Skeletal muscle tissue (tissue), 4 donors: ENCODE measurements around the gene ACOT13. TPM values are rescaled to one million over a fixed set of nuclear protein-coding genes. Genes with fewer than 3 reads are reported as not detected.
"Not testable (repeated sequence)": the region's sequence is repeated elsewhere in the genome, so short reads cannot be mapped to it uniquely, and the experiment has no call there.

Experiments used
- H3K27ac ChIP-seq: one replicate; pipeline ENCODE4 v1.7.0; 2013; ENCODE audit warnings: mild to moderate bottlenecking, low read depth, low read length, inconsistent platforms
- H3K27me3 ChIP-seq, 3 donors: one replicate each; pipeline ENCODE4 v1.7.0; 2013; ENCODE audit warnings: low read length in 3 of 3; ENCODE audit not compliant: control insufficient read depth in 3 of 3, insufficient read depth in 3 of 3
- H3K36me3 ChIP-seq, 3 donors: one replicate each; pipeline ENCODE4 v1.7.0; 2013; ENCODE audit warnings: low read length in 3 of 3; ENCODE audit not compliant: control insufficient read depth in 3 of 3, insufficient read depth in 3 of 3
- H3K4me1 ChIP-seq, 3 donors: one replicate each; pipeline ENCODE4 v1.7.0; 2013; ENCODE audit warnings: low read length in 3 of 3, mild to moderate bottlenecking in 3 of 3; ENCODE audit not compliant: control insufficient read depth in 3 of 3, insufficient read depth in 3 of 3
- H3K4me3 ChIP-seq, 3 donors: one replicate each; pipeline ENCODE4 v1.7.0; 2013; ENCODE audit warnings: low read length in 3 of 3
- H3K9ac ChIP-seq, 3 donors: one replicate each; pipeline ENCODE4 v1.7.0; 2013; ENCODE audit warnings: low read length in 3 of 3, mild to moderate bottlenecking in 3 of 3, moderate library complexity in 2 of 3, low read depth in 1 of 3
- H3K9me3 ChIP-seq, 3 donors: one replicate each; pipeline ENCODE4 v1.7.0; 2013; ENCODE audit warnings: low read length in 3 of 3; ENCODE audit not compliant: control insufficient read depth in 3 of 3
- total RNA-seq: library from RNA; depleted of rRNA; stranded (reverse); fragments of >200 nt; gene quantifications from one replicate; pipeline ENCODE4 v1.2.3, GENCODE V29; 2014
- donor health status: Osteomylitis.

ACOT13 gene
- total RNA-seq, 1 donor from 2014 or later, result 4.7 TPM

DNA sequence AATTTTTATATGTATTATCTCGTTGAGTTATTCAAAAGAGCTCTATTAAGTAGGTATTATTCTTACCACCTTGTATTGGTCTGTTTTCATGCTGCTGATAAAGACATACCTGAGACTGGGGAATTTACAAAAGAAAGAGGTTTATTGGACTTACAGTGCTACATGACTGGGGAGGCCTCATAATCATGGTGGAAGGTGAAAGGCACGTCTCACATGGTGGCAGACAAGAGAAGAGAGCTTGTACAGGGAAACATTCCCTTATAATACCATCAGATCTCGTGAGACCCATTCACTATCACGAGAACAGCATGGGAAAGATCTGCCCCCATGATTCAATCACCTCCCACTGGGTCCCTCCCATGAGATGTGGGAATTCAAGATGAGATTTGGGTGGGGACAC is 87.5 kb downstream of the ACOT13 start:
- H3K4me1 ChIP-seq, H3K4me3 ChIP-seq, H3K9ac ChIP-seq, H3K27ac ChIP-seq, H3K9me3 ChIP-seq, H3K36me3 ChIP-seq, H3K27me3 ChIP-seq: not testable (repeated sequence)

Other genes starting within 250 kb of the ACOT13 start
- gene GPLD1, start 177.5 kb upstream of the ACOT13 start, total RNA-seq, result 2.6 TPM
- 5.2 TPM for gene ALDH5A1, start 172.1 kb upstream of the ACOT13 start, total RNA-seq
- not detected for gene KIAA0319, start 20.9 kb upstream of the ACOT13 start, total RNA-seq
- gene TDP2, start 178 bp upstream of the ACOT13 start, total RNA-seq, result 11.5 TPM
- gene C6orf62, start 52.1 kb downstream of the ACOT13 start, total RNA-seq, result 41.2 TPM
- 5.2 TPM for gene GMNN, start 107.9 kb downstream of the ACOT13 start, total RNA-seq
- not detected for gene ARMH2, start 131.8 kb downstream of the ACOT13 start, total RNA-seq